Subcutaneous adipose tissue (tissue), 4 donors: ENCODE results near the gene HIPK2. TPM values are rescaled to one million over a fixed set of nuclear protein-coding genes. Genes with fewer than 3 reads are reported as not detected.

Source experiments
- total RNA-seq, 4 donors: library from RNA; depleted of rRNA; stranded (reverse); fragments of >200 nt; gene quantifications; one replicate each; pipeline ENCODE4 v1.1.0, GENCODE V29; 2016
- TF ChIP-seq, protein P1 (sequence below): fragments of 450-650 bp; IDR thresholded peaks from one replicate; pipeline ENCODE4 v1.5.1; 2016; ENCODE audit warnings: low read depth, mild to moderate bottlenecking, control low read depth, antibody characterized with exemption, moderate library complexity

HIPK2 gene
- total RNA-seq, 4 donors from 2014 or later: 30.4 to 89.8 (median 60.9) TPM

- TF ChIP-seq, protein P1, sequence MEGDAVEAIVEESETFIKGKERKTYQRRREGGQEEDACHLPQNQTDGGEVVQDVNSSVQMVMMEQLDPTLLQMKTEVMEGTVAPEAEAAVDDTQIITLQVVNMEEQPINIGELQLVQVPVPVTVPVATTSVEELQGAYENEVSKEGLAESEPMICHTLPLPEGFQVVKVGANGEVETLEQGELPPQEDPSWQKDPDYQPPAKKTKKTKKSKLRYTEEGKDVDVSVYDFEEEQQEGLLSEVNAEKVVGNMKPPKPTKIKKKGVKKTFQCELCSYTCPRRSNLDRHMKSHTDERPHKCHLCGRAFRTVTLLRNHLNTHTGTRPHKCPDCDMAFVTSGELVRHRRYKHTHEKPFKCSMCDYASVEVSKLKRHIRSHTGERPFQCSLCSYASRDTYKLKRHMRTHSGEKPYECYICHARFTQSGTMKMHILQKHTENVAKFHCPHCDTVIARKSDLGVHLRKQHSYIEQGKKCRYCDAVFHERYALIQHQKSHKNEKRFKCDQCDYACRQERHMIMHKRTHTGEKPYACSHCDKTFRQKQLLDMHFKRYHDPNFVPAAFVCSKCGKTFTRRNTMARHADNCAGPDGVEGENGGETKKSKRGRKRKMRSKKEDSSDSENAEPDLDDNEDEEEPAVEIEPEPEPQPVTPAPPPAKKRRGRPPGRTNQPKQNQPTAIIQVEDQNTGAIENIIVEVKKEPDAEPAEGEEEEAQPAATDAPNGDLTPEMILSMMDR: no peak
Measured at GRCh38 chr7:139693651-139694388, 84.0 kb downstream of the HIPK2 start.

GRCh38 chr7:139692723-139693122 is 85.1 kb downstream of the HIPK2 start:
- TF ChIP-seq, protein P1: no peak

GRCh38 chr7:139691253-139691781 is 86.5 kb downstream of the HIPK2 start:
- TF ChIP-seq, protein P1: no peak

DNA sequence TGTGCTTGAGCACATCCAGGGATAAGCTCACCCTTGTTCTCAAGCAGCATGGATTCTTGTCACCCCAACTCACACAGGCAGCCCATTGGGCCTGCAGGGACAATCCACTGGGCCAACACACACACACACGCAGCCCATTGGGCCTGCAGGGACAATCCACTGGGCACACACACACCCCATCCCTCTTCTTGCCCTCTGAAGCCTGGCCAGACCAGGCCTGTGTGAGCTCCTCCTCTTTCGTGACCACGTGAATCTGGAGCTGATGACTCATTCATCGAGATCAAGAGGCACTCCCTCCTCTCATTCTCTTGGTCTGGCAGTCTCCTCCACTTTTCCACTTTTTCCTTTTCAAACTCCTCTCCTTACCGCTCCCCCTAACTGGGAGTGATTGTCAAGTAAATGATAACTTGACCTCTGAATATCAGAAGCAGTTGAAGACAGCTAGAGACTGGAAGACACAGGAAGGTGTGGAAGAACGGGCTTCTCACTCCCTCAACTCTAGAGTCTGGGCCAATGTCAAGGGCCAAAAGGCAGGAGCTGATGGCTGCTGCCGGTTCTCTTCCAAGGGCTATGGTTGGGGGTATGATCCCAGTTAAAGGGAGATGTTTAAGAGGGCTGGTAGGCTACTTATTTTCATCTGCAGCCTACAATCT is 89.7 kb downstream of the HIPK2 start:
- TF ChIP-seq, protein P1: no peak

DNA sequence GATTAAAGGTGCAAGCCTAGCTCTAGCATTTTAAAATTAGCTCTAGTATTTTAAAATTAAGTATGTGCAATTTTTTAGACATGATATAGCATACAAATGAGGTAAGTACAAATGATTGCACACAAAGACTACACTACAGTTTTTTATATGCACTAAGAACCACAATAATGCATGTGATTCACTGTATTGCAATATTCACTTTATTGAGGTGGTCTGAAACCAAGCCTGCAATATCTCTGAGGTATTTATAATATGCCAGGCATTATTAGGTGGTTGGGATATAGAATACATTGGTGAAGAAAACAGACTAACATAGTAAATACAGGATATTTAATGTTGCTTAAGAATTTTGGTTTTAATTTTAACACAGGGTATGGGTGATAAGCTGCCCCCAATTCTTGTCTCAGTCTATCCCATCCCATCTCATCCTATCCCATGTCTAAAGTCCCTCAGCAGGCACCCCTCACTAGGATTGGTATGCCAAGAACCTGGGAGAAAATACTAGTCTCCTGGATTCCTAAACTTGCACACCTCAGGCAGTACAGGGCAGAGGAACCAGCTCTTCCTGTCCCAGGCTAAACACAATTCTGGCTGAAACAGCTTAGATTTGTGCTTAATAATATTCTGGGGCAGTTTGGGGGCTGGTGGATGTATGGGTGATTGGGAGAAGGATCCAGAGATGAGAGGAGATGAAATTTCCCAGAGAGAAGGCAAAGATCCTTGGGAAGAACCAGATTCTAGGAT is 90.4 kb downstream of the HIPK2 start:
- TF ChIP-seq, protein P1: no peak

DNA sequence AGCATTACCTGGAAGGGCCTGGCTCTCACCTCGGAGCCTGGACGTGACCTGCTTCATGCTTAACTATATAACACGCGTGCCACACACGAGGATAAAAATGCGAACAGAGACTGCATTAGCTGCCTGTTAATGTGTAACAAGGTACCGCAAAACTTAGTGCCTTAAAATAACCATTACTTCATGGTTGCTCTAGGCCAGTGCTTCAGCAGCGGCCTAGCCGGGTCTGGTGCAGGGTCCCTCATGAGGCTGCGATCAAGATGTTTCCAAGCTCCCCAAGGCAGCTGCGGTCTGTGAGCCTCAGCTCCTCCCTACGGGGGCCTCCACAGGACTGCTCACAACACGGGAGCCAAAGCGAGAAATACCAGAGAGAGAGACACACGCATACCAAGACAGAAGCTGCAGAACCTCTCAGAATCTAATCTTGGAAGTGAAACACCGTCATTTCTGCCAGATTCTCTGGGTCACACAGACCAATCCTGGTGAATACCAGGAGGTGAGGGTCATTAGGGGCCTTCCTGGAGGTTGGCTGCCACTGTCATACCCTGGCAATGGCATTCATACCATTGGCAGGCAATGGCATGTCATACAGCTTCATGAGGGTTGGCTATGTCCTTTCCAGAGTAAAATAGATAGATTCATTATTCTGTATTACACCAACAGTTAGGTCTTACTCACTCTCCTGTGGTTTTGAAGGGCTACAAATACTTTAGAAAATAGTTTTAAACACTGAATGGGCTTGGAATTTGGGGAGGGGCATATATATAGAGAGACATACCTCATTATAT is 94.5 kb downstream of the HIPK2 start:
- TF ChIP-seq, protein P1: no peak
